Measurements from ENCODE around the gene PRRG4.
"Not testable (repeated sequence)": the region's sequence is repeated elsewhere in the genome, so short reads cannot be mapped to it uniquely, and the experiment has no call there.

The PRRG4 gene

GRCh38 chr11:32829680-32830412 is at the start of gene PRRG4:
PRRG4 (plus strand) TSS chr11:32829927; CDS start chr11:32830530, 603 bp downstream.
- peak; percentile 58 to 70 for DNase-seq

GRCh38 chr11:32780839-32781238 is 48.9 kb upstream of the PRRG4 start:
- DNase-seq: not testable (repeated sequence)

GRCh38 chr11:32781721-32782120 is 48.0 kb upstream of the PRRG4 start:
- DNase-seq: no peak

DNA sequence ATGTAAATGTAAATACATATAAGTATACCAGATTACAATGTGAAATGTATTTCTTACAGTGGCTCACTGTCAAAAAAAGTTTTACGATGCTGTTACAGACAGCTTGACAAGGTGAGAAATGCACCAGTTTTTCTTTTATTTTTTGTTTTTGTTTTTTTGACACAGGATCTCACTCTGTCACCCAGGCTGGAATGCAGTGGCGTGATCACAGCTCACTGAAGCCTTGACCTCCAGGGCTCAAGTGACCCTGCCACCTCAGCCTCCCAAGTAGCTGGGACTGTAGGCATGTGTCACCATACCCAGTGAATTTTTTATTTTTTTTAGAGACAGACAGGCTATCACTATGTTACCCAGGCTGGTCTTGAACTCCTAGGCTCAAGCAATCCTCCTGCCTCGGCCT is 44.5 kb upstream of the PRRG4 start:
- no peak for DNase-seq

DNA sequence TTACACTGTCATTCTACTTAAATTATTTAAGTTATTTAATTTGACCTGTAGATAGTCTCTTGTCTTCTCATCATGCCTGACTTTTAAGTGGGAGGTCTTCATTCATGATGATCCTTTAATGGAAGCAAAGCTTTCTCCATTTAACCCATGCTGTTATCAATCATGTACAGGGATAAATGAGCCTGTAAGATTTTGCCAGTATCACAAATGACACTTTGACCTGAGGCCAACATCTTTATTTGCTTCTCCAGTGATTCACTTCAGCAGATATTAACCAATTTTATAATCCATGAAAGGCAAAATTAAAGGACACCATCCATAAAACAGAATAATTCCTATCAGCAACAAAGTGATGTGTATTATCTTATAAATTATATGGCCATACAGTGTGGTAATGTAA is 42.9 kb upstream of the PRRG4 start:
- DNase-seq: no peak

GRCh38 chr11:32790916-32791315 is 38.8 kb upstream of the PRRG4 start:
- DNase-seq: no peak

DNA sequence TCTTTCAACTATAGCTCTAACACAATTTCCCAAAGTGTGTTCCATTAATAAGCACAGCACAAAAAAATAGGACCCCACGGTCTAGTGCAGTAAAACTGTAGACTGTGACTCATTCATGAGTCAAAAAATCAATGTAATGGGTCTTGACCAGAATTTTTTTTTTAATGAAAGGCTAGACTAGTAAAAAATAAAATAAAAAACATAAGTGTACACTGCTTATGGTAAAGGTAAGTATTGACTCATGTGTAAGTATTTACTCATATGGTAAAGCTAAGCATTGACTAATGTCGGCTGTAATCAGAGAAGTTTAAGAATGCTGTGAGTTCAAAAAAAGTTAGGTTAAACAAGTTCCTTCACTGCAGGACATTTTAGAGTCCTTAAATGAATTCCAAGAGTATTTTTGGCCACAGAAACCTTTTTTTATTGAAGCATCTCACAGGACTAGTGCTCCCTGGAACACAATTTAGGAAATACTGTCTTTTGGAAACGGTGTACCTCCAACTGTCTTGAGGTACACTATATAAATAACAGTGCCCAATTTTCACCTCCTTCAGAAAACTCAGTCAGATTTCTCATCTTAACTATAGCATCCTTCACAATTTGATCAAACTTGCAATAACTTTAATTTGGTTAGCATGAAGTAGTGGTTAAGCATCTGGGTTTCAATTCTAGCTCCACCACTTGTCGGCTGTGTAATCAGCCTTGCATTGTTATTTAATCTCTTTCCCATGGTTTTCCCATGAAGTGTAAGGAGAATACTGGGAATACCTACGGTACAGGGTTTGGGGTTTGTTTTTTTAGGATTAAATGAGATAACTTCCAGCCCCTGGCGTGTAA is 37.4 kb upstream of the PRRG4 start:
- DNase-seq: no peak

GRCh38 chr11:32792948-32793475 is 36.7 kb upstream of the PRRG4 start:
- DNase-seq: peak; percentile 76 to 81

DNA sequence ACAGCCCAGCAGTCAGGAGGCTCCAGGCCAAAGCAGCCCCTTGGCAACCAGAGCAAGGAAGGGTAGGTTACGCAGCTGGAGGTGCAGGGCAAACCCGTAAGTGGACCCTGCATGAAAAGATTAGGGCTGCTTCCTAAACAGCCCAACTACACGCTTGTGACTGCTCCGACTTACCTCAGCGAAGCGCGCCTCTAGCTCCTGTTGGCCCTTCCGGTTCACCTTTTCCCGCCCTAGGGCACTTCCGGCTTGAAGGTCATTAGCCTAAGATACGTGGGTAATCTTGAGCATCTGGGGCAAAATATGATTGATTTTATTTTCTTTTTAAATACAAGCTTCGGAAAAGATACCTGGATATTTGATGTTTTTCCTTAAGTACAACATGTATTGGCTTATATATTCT is 35.3 kb upstream of the PRRG4 start, which contains the start of gene CCDC73:
CCDC73 (minus strand) TSS at position 224 of the 400 bp plus-strand sequence. CDS start 34,419 bp downstream, outside the sequence.
- DNase-seq: no peak

DNA sequence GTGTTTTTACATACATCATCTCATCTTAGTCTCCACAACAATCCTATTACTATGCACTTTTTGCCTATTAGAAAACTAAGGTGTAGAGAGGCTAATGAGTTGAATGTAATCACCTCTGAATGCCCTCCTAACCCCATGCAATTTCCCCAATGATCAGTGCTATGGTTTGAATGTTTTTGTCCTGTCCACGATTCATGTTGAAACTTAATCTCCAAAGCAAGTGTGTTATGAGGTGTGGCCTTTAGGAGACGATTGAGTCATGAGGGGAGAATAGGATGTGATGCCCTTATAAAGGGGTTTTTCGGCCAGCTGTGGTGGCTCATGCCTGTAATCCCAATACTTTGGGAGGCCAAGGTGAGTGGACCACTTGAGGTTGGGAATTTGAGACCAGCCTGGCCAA is 33.3 kb upstream of the PRRG4 start:
- no peak for DNase-seq

- peak; percentile 64 to 74 for DNase-seq
Observed at GRCh38 chr11:32809313-32809712, 20.4 kb upstream of the PRRG4 start.

DNA sequence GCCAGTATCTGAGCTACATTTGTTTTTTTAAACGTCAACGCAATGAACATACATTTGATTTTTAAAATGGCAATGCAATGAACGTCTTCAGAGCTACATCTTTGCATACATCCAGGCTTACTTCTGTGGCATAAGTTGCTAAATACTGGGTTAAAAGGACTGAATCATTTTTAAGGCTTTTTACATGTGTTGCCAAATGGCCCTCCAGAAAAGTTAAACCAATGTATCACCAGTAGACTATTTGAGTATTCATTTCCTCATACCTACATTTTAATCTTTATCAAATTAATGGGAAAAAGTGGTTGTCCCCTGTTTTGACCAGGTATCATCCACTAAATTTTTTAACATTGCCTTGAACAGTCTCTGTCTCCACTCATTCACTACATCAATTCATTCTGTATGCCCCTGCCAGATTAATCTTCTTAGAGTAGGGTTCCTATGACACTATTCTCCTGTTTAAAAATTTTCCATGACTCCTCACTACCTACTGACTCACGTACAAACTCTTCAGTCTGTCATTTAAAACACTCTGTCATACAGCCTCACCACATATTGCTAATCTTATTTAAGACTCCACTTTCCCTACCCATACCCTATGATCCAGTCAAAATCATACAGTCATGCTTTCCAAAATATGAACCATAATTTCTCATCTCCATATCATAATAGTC is 12.4 kb upstream of the PRRG4 start:
- DNase-seq: no peak

DNA sequence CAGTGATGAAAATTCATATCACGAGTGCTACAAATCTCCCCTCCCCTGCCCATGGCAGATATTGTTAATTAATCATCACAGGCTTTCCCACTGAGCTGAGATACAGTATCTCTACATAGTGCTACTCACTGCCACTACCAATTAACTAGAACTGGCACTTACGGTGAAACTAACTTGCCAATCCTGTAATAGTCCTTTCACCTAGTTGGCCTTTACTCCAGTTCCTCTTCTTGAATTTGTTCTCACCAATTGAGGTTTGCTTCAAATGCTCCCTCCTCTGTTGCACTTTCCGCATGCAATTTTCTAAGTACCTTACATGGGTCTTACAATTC is 11.9 kb upstream of the PRRG4 start:
- DNase-seq: no peak

GRCh38 chr11:32819187-32819586 is 10.5 kb upstream of the PRRG4 start:
- no peak for DNase-seq

DNA sequence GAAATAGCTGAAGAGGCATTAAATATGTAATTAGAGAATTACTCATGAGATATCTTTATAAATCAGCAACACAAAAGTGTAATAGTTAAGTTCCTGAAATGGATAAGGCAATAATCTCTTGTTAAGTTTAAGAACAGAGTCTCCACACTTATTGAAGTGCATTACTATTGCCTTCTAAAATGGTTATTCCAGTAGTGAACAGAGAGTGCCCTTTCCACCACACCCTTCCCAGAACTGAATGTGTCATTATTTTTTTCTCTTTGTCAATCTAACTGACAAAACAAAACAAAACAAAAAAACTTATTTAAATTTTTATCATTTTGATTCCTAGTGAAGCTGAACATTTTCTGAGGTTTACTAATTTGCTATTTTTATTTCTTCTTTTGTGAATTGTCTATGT is 9.2 kb upstream of the PRRG4 start:
- no peak for DNase-seq

GRCh38 chr11:32821517-32821916 is 8.2 kb upstream of the PRRG4 start:
- no peak for DNase-seq

- no peak for DNase-seq
Observed at GRCh38 chr11:32821917-32822560, 7.7 kb upstream of the PRRG4 start.

DNA sequence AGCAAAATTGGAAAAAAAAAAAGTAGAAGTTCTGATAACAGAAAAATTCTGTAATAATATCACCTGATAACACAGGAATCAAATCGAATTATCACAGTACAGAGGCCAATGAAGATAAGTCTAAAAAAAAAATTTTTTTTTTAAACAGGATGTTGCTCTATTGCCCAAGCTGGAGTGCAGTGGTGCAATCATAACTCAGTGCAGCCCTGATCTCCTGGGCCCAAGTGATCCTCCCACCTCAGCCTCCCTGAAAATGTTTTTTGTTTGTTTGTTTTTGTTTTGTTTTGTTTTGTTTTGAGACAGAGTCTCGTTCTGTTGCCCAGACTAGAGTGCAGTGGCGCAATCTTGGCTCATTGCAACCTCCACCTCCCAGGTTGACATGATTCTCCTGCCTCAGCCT is 6.1 kb upstream of the PRRG4 start:
- DNase-seq: not testable (repeated sequence)

GRCh38 chr11:32826113-32826512 is 3.6 kb upstream of the PRRG4 start:
- no peak for DNase-seq

DNA sequence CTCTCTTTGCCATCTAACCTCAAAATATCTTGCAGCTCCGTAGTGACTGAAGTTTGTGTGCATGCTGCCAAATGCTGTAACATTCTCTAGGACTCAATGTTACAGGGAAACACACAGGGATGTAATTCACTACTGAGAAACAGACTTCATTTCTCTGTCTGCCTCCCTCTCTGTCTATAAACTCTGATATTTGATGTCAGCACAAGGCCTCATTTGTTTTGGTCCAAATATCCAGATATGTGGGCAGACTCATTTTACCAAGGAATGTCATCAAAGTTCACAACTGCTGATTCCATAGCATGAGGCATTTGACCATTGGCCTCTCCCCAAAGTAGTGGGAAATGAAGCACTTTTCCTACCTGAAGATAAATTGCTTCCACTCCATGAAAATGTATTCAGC is 2.5 kb upstream of the PRRG4 start:
- DNase-seq: no peak

DNA sequence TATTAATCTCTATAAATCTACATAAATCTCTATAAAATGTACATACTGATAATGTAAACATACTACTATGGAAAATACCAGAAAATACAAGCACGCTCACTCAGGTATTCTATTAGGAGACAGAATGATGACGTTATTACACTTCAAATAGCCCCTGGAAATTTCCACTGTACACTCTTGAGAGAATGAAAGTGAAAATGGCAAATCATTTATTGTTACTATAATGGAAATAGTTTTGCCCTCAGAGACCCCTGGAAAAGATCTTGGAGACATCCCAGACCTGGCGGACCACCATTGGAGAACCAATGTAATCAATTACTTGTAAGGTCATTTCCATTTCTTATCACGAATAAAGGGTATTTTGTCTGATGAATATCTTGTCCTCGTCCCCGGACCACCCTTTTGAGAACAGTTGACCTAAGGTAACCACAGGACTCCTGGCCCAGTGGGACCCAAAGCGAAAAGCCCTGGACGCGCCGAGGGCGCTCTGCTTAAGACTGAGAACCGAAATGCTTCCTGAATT is 509 bp upstream of the PRRG4 start:
- no peak for DNase-seq

- no peak for DNase-seq
Observed at GRCh38 chr11:32830413-32830738, 649 bp downstream of the PRRG4 start.

DNA sequence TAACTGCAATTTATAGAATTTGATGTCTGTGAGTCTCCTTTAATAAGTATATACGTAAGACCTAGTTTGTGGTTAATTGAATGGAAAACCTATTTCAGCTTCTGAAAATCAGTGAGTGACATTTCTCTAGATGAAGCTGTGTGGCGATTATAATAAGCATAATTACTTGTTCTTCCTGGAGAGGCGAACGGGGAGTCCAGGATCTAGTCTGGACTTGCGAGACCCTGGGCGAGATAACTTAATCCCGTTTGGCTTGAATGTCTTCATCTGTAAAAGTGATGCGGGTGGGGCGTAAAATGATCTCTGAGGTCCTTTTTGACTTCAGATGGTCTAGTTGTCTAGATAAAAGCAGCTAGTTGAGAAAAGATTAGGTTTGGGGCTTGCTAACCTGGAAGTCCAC is 1.1 kb downstream of the PRRG4 start:
- DNase-seq: no peak
